Spleen (tissue), 7 donors: ENCODE measurements around the gene P4HB.

Experiments used
- POLR2A ChIP-seq, 3 donors: fragments of 450-650 bp; IDR thresholded peaks; one replicate each; pipeline ENCODE4 v1.5.1; 2017; ENCODE audit warnings: antibody characterized with exemption in 3 of 3, mild to moderate bottlenecking in 1 of 3
- TF ChIP-seq, protein P1 (sequence below), 11 experiments: fragments of 200-600 bp in 7 of 11; fragments of 450-650 bp in 4 of 11; sonication (generic) in 4 of 11; IDR thresholded peaks in 8 of 11; conservative IDR thresholded peaks in 3 of 11; 1 replicate in 7 of 11; 2 replicates in 4 of 11; pipeline versions ENCODE4 v1.4.0 to v1.8.0; 2016 to 2021; ENCODE audit warnings: antibody characterized with exemption in 11 of 11, inconsistent platforms in 4 of 11, mild to moderate bottlenecking in 1 of 11
- donor health status: DM: no; HTN: no; CAD: no; lungs with moderate emphysema.
- donor health status: DM: no; HTN: no; CAD: no.
- donor health status: DM: no; HTN: no; CAD: no.

DNA sequence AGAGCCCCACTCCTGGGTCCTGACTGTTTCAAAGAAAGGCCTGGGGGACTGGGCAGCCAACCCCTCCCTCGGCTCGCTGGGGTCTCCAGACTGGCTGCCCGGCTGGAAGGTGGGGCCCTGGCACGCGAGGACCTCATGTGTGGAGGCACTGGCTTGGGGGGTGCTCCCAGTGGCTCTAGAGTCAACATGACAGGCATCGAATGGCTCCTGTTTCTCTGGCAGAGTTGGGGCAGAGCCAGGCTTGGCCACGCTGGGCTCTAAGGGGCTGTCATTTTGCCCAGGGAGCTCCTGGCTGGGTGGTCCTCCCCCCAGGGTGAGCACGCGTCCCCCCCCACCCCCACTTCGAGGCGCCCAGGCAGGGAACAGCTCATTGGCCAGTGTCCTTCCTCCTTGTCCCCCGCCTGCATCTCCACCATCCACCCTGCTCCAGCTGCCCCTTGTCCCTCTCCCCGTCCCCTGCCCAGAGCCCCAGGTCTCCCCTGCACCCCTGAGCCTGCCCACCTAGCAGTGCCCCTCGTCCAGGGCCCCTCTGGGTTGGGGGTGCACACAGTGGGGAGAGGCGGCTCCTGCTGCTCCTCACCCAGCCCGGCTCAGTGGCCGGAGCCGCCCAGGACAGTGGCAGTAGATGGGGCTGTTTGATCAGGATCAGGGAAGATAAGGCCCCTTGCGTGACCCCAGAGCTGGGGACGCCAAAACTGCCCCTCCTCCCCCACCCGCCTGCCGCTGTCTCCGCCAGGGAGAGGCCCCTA lies 53.7 kb downstream of the P4HB start:
- TF ChIP-seq POLR2A (IDR thresholded peaks at IDR 0.05), result no peak
- TF ChIP-seq, protein P1, sequence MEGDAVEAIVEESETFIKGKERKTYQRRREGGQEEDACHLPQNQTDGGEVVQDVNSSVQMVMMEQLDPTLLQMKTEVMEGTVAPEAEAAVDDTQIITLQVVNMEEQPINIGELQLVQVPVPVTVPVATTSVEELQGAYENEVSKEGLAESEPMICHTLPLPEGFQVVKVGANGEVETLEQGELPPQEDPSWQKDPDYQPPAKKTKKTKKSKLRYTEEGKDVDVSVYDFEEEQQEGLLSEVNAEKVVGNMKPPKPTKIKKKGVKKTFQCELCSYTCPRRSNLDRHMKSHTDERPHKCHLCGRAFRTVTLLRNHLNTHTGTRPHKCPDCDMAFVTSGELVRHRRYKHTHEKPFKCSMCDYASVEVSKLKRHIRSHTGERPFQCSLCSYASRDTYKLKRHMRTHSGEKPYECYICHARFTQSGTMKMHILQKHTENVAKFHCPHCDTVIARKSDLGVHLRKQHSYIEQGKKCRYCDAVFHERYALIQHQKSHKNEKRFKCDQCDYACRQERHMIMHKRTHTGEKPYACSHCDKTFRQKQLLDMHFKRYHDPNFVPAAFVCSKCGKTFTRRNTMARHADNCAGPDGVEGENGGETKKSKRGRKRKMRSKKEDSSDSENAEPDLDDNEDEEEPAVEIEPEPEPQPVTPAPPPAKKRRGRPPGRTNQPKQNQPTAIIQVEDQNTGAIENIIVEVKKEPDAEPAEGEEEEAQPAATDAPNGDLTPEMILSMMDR (IDR thresholded peaks at IDR 0.05 in 8 of 11, conservative IDR thresholded peaks at IDR 0.05 in 3 of 11), result no peak
